Choroid plexus epithelial cell (primary cell): ENCODE data around the gene SLC38A2.
A peak's percentile ranks its signal among the peaks of the same experiment; 100 is the strongest.

ENCODE experiments used
- DNase-seq: peaks from one replicate; pipeline ENCODE4 v3.0.0-alpha.2; 2010; ENCODE audit warnings: low read depth
- H3K4me3 ChIP-seq: 2 replicates; pipeline ENCODE4 v1.5.1; 2011; ENCODE audit warnings: low read depth, mild to moderate bottlenecking, control low read depth, low read length, moderate library complexity
- CTCF ChIP-seq: conservative IDR thresholded peaks from 2 replicates; pipeline ENCODE4 v1.5.1; 2011; ENCODE audit warnings: low read depth, mild to moderate bottlenecking, control low read depth, inconsistent platforms, low read length, moderate library complexity

Gene SLC38A2

DNA sequence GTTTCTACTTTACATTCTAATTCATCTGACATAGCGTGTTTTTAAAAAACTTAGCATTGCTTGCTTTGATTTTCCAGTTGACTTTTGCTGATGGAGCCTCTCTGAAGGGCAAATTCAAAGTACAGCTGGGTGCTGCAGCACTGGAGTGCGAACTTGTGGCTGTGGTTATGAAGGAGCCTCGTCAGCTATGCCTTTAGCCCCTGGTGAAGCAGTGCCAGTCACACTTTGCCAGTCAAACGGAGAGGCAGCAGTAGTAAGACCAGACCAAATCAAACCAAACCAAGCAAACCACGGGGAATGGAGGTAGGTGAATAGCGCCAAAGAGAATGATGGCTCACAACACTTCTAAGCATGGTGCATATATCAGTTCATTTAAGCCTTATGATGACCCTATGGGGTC is 15.1 kb upstream of the SLC38A2 start:
- no peak for DNase-seq
- H3K4me3 ChIP-seq, result no peak overlapping the region
- TF ChIP-seq CTCF, result no peak

DNA sequence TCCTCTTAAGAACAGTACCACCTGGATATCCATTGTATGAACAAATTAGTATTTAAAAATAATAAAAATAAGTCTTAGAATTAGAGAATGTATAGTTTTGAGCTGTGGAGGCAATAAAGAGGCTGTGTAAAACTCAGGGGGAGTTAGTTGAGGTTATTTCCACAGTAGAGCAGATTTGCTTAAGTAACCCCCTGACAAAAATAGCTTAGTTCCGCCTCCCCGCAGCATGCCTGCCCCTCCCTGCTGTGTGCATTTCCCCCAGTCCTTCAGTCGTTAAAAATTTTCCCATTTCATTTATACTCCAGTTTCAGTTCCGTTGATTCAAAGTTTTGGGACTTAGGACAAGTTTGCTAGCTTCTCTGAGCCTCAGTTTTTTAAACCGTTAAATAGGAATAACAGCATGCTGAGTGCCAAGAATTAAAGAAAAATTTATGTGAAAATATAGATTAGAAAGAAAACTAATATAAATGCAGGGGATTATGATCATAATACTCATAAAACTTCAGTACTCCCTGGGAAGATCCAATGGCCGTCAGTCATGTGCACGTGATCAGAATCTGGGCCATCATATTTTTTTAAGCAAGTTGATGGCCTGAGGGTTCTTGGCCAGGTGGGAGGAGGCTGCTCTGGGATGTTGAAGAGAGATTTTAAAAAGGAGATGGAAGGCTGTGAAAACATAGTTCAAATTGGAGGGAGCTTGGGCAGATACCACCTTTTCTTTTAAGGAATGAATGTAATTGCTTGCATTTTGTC is 14.5 kb upstream of the SLC38A2 start:
- peak; percentile 89 for DNase-seq
- peak overlapping the region; percentile 32 for H3K4me3 ChIP-seq
- no peak for TF ChIP-seq CTCF

- H3K4me3 ChIP-seq, result no peak overlapping the region
- no peak for TF ChIP-seq CTCF
- peak; percentile 97 for DNase-seq
These were observed 13.8 kb upstream of the SLC38A2 start for GRCh38 chr12:46386360-46386867.

DNA sequence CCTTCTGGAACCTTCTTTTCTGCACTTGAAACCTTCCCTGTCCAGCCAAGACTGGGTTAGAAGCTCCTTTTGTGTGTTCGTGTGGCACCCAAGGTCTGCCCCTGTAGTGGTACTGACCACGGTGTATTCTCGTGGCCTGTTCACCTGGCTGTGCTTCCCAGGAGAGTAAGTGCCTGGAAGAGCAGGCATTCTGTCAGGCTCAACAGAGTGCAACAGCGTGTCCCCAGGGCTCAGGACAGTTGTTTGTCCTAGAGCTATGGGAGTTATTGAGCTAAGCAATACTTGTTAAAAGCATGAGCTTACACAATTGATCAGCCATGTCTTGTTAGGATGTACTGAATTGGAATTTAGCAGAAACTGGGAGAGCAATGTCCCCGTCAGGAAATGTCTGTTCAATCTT is 12.9 kb upstream of the SLC38A2 start:
- TF ChIP-seq CTCF, result no peak
- no peak for DNase-seq
- no peak overlapping the region for H3K4me3 ChIP-seq

- peak; percentile 79 for DNase-seq
- no peak for TF ChIP-seq CTCF
- peak overlapping the region; percentile 69 for H3K4me3 ChIP-seq
These were observed 12.1 kb upstream of the SLC38A2 start for GRCh38 chr12:46384451-46385309.

- TF ChIP-seq CTCF, result peak; percentile 14
- peak overlapping the region; percentile 69 for H3K4me3 ChIP-seq
These were observed 11.3 kb upstream of the SLC38A2 start for GRCh38 chr12:46383654-46384450.

More at GRCh38 chr12:46383654-46384450, 11.3 kb upstream of the SLC38A2 start:
- DNase-seq, result peak; percentile 98
